ENCODE measurements around the gene MAGEA9B. TPM values are rescaled to one million over a fixed set of nuclear protein-coding genes. Genes with fewer than 3 reads are reported as not detected.

The MAGEA9B gene
- total and polyA plus RNA-seq, 12 donors, result not detected

- Histone ChIP-seq H3K27ac (no peak overlapping the region), H3K36me3 (replicated peaks in 1 of 2) (no peaks in the 10 kb centered on the region), H3K9me3 (replicated peaks in 1 of 3) (no peaks in the 10 kb centered on the region), H3K4me3 (no peak overlapping the region), H3K27me3 (peaks cover 10% of the 10 kb centered on the region), H3K4me1 (replicated peaks in 1 of 2) (no peaks in the 10 kb centered on the region)
- TF ChIP-seq, protein P1, sequence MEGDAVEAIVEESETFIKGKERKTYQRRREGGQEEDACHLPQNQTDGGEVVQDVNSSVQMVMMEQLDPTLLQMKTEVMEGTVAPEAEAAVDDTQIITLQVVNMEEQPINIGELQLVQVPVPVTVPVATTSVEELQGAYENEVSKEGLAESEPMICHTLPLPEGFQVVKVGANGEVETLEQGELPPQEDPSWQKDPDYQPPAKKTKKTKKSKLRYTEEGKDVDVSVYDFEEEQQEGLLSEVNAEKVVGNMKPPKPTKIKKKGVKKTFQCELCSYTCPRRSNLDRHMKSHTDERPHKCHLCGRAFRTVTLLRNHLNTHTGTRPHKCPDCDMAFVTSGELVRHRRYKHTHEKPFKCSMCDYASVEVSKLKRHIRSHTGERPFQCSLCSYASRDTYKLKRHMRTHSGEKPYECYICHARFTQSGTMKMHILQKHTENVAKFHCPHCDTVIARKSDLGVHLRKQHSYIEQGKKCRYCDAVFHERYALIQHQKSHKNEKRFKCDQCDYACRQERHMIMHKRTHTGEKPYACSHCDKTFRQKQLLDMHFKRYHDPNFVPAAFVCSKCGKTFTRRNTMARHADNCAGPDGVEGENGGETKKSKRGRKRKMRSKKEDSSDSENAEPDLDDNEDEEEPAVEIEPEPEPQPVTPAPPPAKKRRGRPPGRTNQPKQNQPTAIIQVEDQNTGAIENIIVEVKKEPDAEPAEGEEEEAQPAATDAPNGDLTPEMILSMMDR (IDR thresholded peaks at IDR 0.05), result no peak
- TF ChIP-seq POLR2A (IDR thresholded peaks at IDR 0.05), result no peak
- WGBS, 4 donors, result 54 to 70% (median 59%) methylated on average over 6 of the region's 6 CpGs
- intact Hi-C loops (cut with DNase I), result no loop called here
- no peak for DNase-seq
These were observed 16.6 kb downstream of the MAGEA9B start for GRCh38 chrX:149570668-149571067.

- Histone ChIP-seq H3K4me1 (replicated peaks in 1 of 2) (no peaks in the 10 kb centered on the region), H3K27me3 (peaks cover 10% of the 10 kb centered on the region), H3K27ac (no peak overlapping the region), H3K9me3 (replicated peaks in 1 of 3) (no peaks in the 10 kb centered on the region), H3K36me3 (replicated peaks in 1 of 2) (no peaks in the 10 kb centered on the region), H3K4me3 (no peak overlapping the region)
- TF ChIP-seq POLR2A (IDR thresholded peaks at IDR 0.05), result no peak
- TF ChIP-seq, protein P1 (IDR thresholded peaks at IDR 0.05), result no peak
- intact Hi-C loops (cut with DNase I), result no loop called here
- 24 to 54% (median 44%) methylated on average over 2 of the region's 2 CpGs for WGBS, 4 donors
- no peak for DNase-seq
These were observed 17.5 kb downstream of the MAGEA9B start for GRCh38 chrX:149569770-149570169.

- DNase-seq, result no peak
- H3K27me3 ChIP-seq, result peaks cover 10% of the 10 kb centered on the region
- no peak overlapping the region for H3K27ac ChIP-seq
- H3K9me3 ChIP-seq (replicated peaks in 1 of 3), result no peaks in the 10 kb centered on the region
- intact Hi-C loops (cut with DNase I), result no loop called here
- H3K4me1 ChIP-seq (replicated peaks in 1 of 2), result no peaks in the 10 kb centered on the region
- H3K36me3 ChIP-seq (replicated peaks in 1 of 2), result no peaks in the 10 kb centered on the region
- no peak for TF ChIP-seq POLR2A (IDR thresholded peaks at IDR 0.05)
- TF ChIP-seq, protein P1 (IDR thresholded peaks at IDR 0.05), result no peak
- no peak overlapping the region for H3K4me3 ChIP-seq
- 70 to 83% (median 78%) methylated on average over 5 of the region's 5 CpGs for WGBS, 4 donors
These were observed 18.5 kb downstream of the MAGEA9B start for GRCh38 chrX:149568701-149569296.

DNA sequence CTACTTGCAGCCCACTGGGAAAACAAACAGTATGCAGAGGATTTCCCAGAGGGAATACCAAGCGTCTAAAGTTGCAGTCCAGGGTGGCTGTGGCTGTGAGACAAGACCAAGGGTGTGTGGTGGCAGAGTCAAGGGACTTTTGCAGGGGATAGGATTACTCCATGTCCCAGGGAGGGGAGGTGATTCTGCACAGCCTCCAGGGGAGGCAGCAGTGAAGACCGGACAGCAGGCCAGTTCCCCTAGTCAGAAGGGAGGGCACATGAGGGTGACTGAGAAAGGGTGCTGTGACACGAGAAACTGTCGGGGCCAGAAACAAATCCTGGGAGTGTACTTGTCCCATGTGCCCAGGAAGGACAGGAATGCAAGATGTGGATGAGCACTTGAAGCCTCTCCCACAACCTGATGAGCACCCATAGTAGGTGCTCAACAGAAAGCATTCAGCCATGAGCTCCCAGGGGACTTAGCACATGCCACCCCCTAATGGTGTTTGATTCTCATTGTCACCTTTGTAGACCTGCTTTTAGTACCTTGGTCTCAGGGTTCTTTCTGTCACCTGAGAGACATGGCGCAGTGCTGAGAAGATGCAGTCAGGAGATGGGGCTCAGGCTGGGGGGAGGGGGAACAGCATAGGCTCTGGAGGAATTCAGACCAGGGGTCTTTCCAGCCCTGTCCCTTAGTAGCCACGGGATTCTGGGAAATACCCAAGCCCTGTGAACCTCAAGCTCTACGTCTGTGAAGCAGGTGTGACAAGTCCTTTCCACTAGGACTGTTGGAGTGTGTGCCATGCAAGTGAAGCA lies 19.4 kb downstream of the MAGEA9B start:
- no peak for DNase-seq
- no peak overlapping the region for H3K27ac ChIP-seq
- intact Hi-C loops (cut with DNase I), result no loop called here
- H3K4me1 ChIP-seq (replicated peaks in 1 of 2), result no peaks in the 10 kb centered on the region
- H3K27me3 ChIP-seq, result peaks cover 10% of the 10 kb centered on the region
- H3K4me3 ChIP-seq, result no peak overlapping the region
- no peak for TF ChIP-seq POLR2A (IDR thresholded peaks at IDR 0.05)
- TF ChIP-seq, protein P1 (IDR thresholded peaks at IDR 0.05), result no peak
- H3K9me3 ChIP-seq (replicated peaks in 1 of 3), result no peaks in the 10 kb centered on the region
- 71 to 85% (median 79%) methylated on average over 6 to 7 of the region's 7 CpGs for WGBS, 4 donors
- H3K36me3 ChIP-seq (replicated peaks in 1 of 2), result no peaks in the 10 kb centered on the region
